IMR-90 (cell line): ENCODE measurements around the gene SLC25A25. TPM values are rescaled to one million over a fixed set of nuclear protein-coding genes. Genes with fewer than 3 reads are reported as not detected.
A peak's percentile ranks its signal among the peaks of the same experiment; 100 is the strongest.

ENCODE experiments used
- ATAC-seq: fragments of 200-7000 bp; cut with Tn5 transposase; 2 replicates; pipeline ENCODE4 v1.9.1; 2020; ENCODE audit warnings: low read depth, mild to moderate bottlenecking, moderate library complexity
- BruUV-seq: library from RNA; stranded (reverse); fragments of 400-500 nt; replicated peaks from 2 replicates; lab custom pipeline; 2021; lab: Mats Ljungman, UMichigan
- CTCF ChIA-PET: fragments of 300-600 bp; formaldehyde crosslinking; extraction: SDS; loops from one replicate; lab custom pipeline; 2021; ENCODE audit warnings: antibody characterized with exemption; lab: Yijun Ruan, JAX
- POLR2A ChIA-PET: fragments of 300-600 bp; sonication (Branson Sonifier 250); formaldehyde crosslinking; loops from one replicate; lab custom pipeline; 2022; ENCODE audit warnings: antibody characterized with exemption; ENCODE audit not compliant: unreplicated experiment; lab: Charles Lee
- DNase-seq: peaks from one replicate; pipeline ENCODE4 v3.0.0; 2013
- H2AFZ ChIP-seq: replicated peaks from 2 replicates; pipeline ENCODE3; 2013; ENCODE audit warnings: low read length, mild to moderate bottlenecking; ENCODE audit not compliant: poor library complexity
- H2AK5ac ChIP-seq: 2 replicates; pipeline ENCODE4 v1.6.1; 2013; ENCODE audit warnings: low read depth, low read length, inconsistent platforms
- H2AK9ac ChIP-seq: replicated peaks from 2 replicates; pipeline ENCODE3; 2013; ENCODE audit warnings: mild to moderate bottlenecking, low read depth, low read length, moderate library complexity; ENCODE audit not compliant: poor library complexity
- H2BK120ac ChIP-seq: 2 replicates; pipeline ENCODE4 v1.6.1; 2013; ENCODE audit warnings: low read depth, low read length, inconsistent platforms
- H2BK15ac ChIP-seq: 3 replicates; pipeline ENCODE4 v1.6.1; 2013; ENCODE audit warnings: low read depth, low read length, inconsistent platforms
- H2BK20ac ChIP-seq: 2 replicates; pipeline ENCODE4 v1.6.1; 2013; ENCODE audit warnings: low read depth, mild to moderate bottlenecking, inconsistent platforms, low read length, moderate library complexity
- H2BK5ac ChIP-seq: 2 replicates; pipeline ENCODE4 v1.6.1; 2013; ENCODE audit warnings: mild to moderate bottlenecking, low read depth, low read length, inconsistent platforms; ENCODE audit not compliant: poor library complexity, severe bottlenecking
- H3K14ac ChIP-seq: replicated peaks from 2 replicates; pipeline ENCODE4 v1.6.1; 2013; ENCODE audit warnings: low read depth, low read length, inconsistent platforms
- H3K18ac ChIP-seq: 2 replicates; pipeline ENCODE4 v1.6.1; 2013; ENCODE audit warnings: low read depth, low read length, control low read depth
- H3K23ac ChIP-seq: 2 replicates; pipeline ENCODE4 v1.6.1; 2013; ENCODE audit warnings: low read depth, low read length, inconsistent platforms
- H3K27ac ChIP-seq: 2 replicates; pipeline ENCODE4 v1.5.1; 2013; ENCODE audit warnings: mild to moderate bottlenecking, control low read depth, low read length; ENCODE audit not compliant: insufficient read depth
- H3K27me3 ChIP-seq: 2 replicates; pipeline ENCODE4 v1.6.1; 2013; ENCODE audit warnings: low read length; ENCODE audit not compliant: control insufficient read depth, insufficient read depth
- H3K36me3 ChIP-seq: 2 replicates; pipeline ENCODE4 v1.6.1; 2013; ENCODE audit warnings: low read length, mixed read lengths; ENCODE audit not compliant: control insufficient read depth, insufficient read depth
- H3K4ac ChIP-seq: 2 replicates; pipeline ENCODE4 v1.6.1; 2013; ENCODE audit warnings: low read depth, low read length, inconsistent platforms
- H3K4me1 ChIP-seq: 2 replicates; pipeline ENCODE4 v1.6.1; 2013; ENCODE audit warnings: low read length, mixed read lengths; ENCODE audit not compliant: control insufficient read depth, insufficient read depth
- H3K4me2 ChIP-seq: 2 replicates; pipeline ENCODE4 v1.6.1; 2013; ENCODE audit warnings: low read depth, mild to moderate bottlenecking, control low read depth, low read length, moderate library complexity
- H3K4me3 ChIP-seq: 2 replicates; pipeline ENCODE4 v1.5.1; 2013; ENCODE audit warnings: low read depth, mild to moderate bottlenecking, control low read depth, low read length, moderate library complexity; ENCODE audit not compliant: insufficient read depth
- H3K56ac ChIP-seq: 2 replicates; pipeline ENCODE4 v1.6.1; 2013; ENCODE audit warnings: low read length, inconsistent platforms; ENCODE audit not compliant: insufficient read depth; ENCODE audit errors: extremely low read depth
- H3K79me1 ChIP-seq, 2 experiments: 2 replicates each; pipeline ENCODE4 v1.6.1; 2013; ENCODE audit warnings: low read length in 2 of 2, inconsistent platforms in 1 of 2, low read depth in 1 of 2
- H3K9ac ChIP-seq: 2 replicates; pipeline ENCODE4 v1.6.1; 2013; ENCODE audit warnings: low read depth, low read length, control low read depth
- H3K9me1 ChIP-seq: 2 replicates; pipeline ENCODE4 v1.6.1; 2013; ENCODE audit warnings: low read length, inconsistent platforms; ENCODE audit not compliant: insufficient read depth
- H3K9me3 ChIP-seq: 2 replicates; pipeline ENCODE4 v1.6.1; 2013; ENCODE audit warnings: low read length; ENCODE audit not compliant: control insufficient read depth, insufficient read depth
- H4K20me1 ChIP-seq: 2 replicates; pipeline ENCODE4 v1.6.1; 2013; ENCODE audit warnings: low read length, inconsistent platforms; ENCODE audit not compliant: insufficient read depth
- H4K5ac ChIP-seq: 2 replicates; pipeline ENCODE4 v1.6.1; 2013; ENCODE audit warnings: mild to moderate bottlenecking, low read depth, low read length, control low read depth
- H4K8ac ChIP-seq, 2 experiments: 2 replicates each; pipeline ENCODE4 v1.6.1; 2013; ENCODE audit warnings: low read depth in 2 of 2, low read length in 2 of 2, control low read depth in 1 of 2, inconsistent platforms in 1 of 2
- H4K91ac ChIP-seq: 2 replicates; pipeline ENCODE4 v1.6.1; 2013; ENCODE audit warnings: low read depth, low read length, inconsistent platforms; ENCODE audit not compliant: insufficient read depth
- CEBPB ChIP-seq: IDR thresholded peaks from 2 replicates; pipeline ENCODE4 v1.6.1; 2012; ENCODE audit warnings: low read depth, low read length, improper control_type of control experiment
- CHD1 ChIP-seq: IDR thresholded peaks from 2 replicates; pipeline ENCODE4 v1.6.1; 2012; ENCODE audit warnings: low read depth, low read length, improper control_type of control experiment
- MAFK ChIP-seq: IDR thresholded peaks from 2 replicates; pipeline ENCODE4 v1.6.1; 2012; ENCODE audit warnings: low read depth, low read length, improper control_type of control experiment
- POLR2A ChIP-seq: IDR thresholded peaks from 2 replicates; pipeline ENCODE4 v1.6.1; 2012; ENCODE audit warnings: mild to moderate bottlenecking, low read depth, low read length
- WGBS, 2 experiments: methylation state at CpG; one replicate each; pipeline versions ENCODE4 v1.1.5 to v1.1.7; 2013; ENCODE audit warnings: missing lambda C conversion rate in 2 of 2; ENCODE audit not compliant: insufficient read length in 1 of 2; ENCODE audit errors: extremely low coverage in 2 of 2; 5-methylcytosine and 5-hydroxymethylcytosine counted together
- dilution Hi-C: fragments of 300-500 bp; cut with HindIII; formaldehyde crosslinking; loops from one replicate; pipeline ENCODE4 v1.14.3; 2018; ENCODE audit warnings: low sequenced_read_pairs; ENCODE audit not compliant: unreplicated experiment
- in situ Hi-C: fragments of 300-500 bp; cut with MboI; formaldehyde crosslinking; loops from 3 replicates; pipeline ENCODE4 v1.14.3; 2019; ENCODE audit warnings: low sequenced_read_pairs, inconsistent platforms, mixed read lengths
- intact Hi-C: fragments of 100-400 bp; cut with micrococcal nuclease; formaldehyde crosslinking; loops from 2 replicates; pipeline ENCODE4 v1.10.0; 2022
- polyA plus RNA-seq, 3 experiments: library from polyadenylated mRNA; depleted of rRNA; stranded (reverse); fragments of >200 nt; gene quantifications; 2 replicates each; pipeline ENCODE4 v1.2.3, GENCODE V29; 2012; ENCODE audit warnings: low replicate concordance in 1 of 3
- total RNA-seq: library from RNA; depleted of rRNA; stranded (reverse); fragments of >200 nt; gene quantifications from 2 replicates; pipeline ENCODE4 v1.2.3, GENCODE V29; 2012

Gene SLC25A25
- total and polyA plus RNA-seq, 2 of the 4 experiments (the other 2 are of a cell fraction), result 14.0 to 17.9 TPM

- Histone ChIP-seq H3K9ac (no peak overlapping the region), H3K4me3 (no peak overlapping the region), H3K9me3 (no peaks in the 10 kb centered on the region), H3K9me1 (no peaks in the 10 kb centered on the region), H3K36me3 (peaks cover 47% of the 10 kb centered on the region), H3K4me2 (no peak overlapping the region), H2BK20ac (no peak overlapping the region), H3K14ac (no peak overlapping the region), H2AFZ (no peak overlapping the region), H3K4ac (no peak overlapping the region), H3K4me1 (no peaks in the 10 kb centered on the region), H3K79me1 (peaks cover 8 to 29% of the 10 kb centered on the region in 2 experiments; a peak in 2 of 4 replicates), H3K18ac (no peak overlapping the region), H2BK120ac (no peak overlapping the region), H3K27ac (no peak overlapping the region), H4K8ac (no peak overlapping the region), H2AK5ac (no peak overlapping the region), H4K91ac (no peak overlapping the region), H2BK15ac (no peak overlapping the region), H4K5ac (no peak overlapping the region), H2AK9ac (no peak overlapping the region), H3K23ac (no peak overlapping the region), H3K56ac (no peak overlapping the region), H4K20me1 (peaks cover 23% of the 10 kb centered on the region), H3K27me3 (no peaks in the 10 kb centered on the region), H2BK5ac (no peak overlapping the region)
- intact Hi-C loops, result no loop called here
- ChIA-PET CTCF (interaction anchor here (1.0 kb wide), 1 partner anchor 9 kb away, joined by 3 read pairs; no protein-coding TSS in a partner anchor), POLR2A (no interaction called here)
- WGBS, 2 experiments, result no CpG with 5 or more reads among the region's 15 CpGs
- no peak for DNase-seq
- dilution Hi-C loops, result no loop called here
- no peak for ATAC-seq
- in situ Hi-C loops, result no loop called here
- BruUV-seq, result no TSS peak
- TF ChIP-seq CEBPB (no peak), MAFK (no peak), POLR2A (0 out of 2 replicates have a peak, but pooled peaks have one; percentile 8), CHD1 (no peak)
Observed at GRCh38 chr9:128108269-128109049, 40.4 kb downstream of the SLC25A25 start.
